Measurements from ENCODE around the gene NCSTN.

The NCSTN gene

DNA sequence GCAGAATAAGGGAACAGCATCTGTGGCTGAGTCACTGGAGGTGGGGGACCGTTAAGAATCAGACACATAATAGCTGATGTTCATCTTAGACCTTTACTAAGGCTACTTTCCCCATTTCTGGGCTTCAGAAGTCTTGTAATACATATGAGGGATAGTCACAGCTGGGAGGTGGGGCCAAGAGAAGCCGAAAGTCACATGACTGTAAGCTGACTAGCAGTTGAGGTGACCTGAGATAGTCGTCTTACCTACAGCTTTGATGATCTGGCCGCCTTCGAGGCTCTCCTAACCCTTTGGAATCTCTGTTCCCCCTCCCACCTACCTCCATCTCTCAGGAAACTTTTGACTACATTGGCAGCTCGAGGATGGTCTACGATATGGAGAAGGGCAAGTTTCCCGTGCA, 9.4 kb downstream of the NCSTN start:
- DNase-seq (ENCODE audit: low read depth): no peak

DNA sequence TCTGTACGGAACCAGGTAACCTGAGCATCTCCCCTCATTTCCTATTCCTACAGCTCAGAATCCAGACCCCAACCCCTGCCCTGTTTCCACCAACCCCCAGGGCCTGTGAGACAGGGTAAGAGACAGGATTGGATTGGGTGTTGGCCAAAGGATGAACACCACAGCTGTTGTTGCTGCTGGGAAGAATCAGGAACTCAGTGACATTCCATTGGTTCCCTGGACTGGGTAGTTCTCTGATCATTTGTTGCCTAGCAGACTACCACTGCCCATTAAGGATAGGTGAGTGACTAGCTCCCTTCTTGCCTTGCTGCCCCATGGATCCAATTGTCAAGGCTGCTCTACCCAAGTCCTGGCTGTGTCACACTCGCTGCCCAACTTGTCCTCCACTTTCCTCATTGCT, 10.0 kb downstream of the NCSTN start:
- no peak for DNase-seq (ENCODE audit: low read depth)

DNA sequence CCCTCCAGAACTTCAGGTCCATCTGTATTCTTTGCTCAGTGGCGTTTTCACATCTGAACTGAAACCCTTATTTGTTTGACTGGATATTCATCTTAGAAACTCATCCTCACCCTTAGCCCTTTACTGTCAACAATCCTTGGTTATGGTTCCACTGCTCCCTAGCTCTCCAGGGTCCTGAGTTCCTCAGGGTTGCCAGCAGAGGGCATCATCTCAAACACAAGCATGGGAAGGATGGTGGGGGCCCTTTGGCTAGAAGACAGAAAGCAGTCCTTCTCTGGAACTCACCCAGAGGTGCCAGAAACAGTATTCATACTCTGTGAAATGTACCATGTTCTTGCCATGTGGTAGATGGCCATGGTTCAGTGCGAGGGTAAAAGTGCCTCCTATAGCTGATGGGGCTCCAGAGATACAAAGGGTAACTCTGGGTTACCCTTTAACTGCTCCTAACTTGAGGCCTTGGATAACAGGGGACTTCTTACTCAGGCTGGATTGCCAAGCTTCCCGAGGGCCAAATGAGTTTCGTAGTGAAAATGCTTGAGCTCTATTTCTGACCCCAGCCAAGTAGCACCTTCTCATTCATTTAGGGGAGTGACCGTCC, 11.3 kb downstream of the NCSTN start:
- DNase-seq (ENCODE audit: low read depth): no peak

DNA sequence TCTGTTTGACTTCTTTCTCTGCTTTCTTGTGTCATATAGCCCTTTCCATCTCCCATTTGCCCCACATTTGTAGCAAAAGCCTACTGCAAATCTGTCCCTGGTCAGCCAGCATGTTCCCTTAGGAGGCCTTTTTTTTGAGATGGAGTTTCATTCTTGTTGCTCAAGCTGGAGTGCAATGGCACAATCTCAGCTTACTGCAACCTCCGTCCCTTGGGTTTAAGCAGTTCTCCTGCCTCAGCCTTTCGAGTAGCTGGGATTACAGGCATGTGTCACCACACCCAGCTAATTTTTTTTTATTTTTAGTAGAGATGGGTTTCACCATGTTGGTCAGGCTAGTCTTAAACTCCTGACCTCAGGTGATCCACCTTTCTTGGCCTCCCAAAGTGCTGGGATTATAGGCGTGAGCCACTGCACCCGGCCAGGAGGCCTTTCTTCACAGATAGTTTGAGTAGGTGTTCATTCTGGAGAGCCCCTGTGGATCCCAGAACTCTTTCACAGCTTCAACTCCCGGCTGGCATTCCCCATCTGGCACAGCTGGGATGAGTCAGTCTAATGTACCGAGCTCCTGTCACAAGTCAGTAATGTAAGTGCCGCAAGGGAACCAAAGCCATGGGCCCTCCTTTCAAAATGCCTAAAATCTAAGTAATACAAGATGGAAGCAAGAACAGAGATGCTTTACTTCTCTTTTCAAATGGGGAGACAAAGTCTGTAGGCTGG, 14.3 kb downstream of the NCSTN start:
- DNase-seq (ENCODE audit: low read depth): no peak

DNA sequence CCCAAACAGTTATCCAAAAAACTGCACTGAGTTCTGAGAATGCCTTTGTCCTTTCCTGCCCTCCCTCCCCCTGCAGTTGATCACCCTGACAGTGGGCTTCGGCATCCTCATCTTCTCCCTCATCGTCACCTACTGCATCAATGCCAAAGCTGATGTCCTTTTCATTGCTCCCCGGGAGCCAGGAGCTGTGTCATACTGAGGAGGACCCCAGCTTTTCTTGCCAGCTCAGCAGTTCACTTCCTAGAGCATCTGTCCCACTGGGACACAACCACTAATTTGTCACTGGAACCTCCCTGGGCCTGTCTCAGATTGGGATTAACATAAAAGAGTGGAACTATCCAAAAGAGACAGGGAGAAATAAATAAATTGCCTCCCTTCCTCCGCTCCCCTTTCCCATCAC, 14.9 kb downstream of the NCSTN start:
- DNase-seq (ENCODE audit: low read depth): no peak

DNA sequence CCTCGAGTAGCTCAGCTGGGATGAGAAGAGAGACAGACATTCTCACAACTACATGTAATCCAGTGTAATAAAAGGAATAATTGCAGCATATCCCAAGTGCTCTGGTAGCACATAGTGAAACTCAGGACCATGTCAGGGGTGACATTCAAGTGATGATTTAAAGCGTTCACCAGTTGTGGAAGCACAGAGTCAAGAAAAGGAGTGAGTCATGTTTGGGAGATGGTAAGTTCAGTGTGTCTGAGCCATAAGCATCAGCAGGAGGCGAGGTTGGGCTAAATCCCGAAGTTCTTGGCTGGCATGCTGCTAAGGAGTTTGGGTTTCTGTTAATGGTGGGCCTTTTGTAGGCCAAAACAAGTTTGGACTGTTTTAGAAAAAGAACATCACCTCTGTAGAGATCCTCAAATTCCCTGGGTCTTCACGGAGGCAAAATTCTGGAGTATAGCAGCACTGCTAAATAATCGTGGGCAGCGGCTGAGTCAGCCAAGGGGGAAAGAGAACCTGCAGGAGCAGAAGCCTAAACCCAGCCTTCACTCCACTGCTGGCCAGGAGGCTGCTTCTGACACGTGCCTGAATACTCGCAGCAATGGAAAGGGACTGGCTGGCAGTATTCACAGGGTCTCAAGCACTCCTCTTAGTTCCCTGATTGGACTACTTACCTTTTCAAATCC, 16.5 kb downstream of the NCSTN start:
- DNase-seq (ENCODE audit: low read depth): no peak

DNA sequence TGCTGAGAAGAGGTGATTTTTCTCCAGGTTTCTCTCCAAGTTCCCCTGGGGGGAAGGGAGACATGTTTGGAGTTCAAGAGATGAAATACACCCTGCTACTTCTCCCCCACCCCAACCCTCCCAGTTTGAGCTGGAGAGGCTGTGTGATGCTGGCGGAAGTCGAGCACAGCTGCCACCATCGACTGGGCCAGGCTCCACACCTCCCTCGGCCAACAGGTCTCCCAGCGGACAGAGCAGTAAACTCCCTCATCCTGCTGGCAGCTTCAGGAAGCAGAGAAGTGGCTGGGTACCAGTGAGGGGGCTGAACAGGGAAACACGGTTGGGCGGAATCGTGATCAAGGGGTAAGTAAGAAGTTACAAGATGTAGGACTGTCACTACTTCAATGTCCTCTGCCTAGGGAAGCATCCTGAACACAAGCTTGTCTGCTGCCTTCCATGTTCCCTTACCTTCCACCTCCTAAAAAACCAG, 17.1 kb downstream of the NCSTN start:
- no peak for DNase-seq (ENCODE audit: low read depth)

DNA sequence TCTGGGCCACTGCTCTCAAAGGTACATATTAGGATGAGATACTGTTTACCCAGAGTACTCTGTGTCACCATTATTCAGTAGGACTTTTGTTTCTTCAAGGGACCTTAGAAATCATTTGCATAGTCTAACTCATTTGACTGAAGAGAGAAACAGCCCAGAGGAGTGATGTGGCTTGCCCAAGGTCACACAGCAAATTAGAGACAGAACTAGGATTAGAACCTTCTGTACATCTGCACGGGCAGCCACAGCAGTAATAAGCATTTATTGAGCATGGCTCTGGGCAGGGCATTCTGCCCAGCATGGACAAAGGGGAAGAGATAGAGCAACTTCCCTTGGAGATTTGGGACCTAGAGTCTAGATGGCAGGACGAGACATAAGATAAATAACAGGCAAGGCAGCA, 18.0 kb downstream of the NCSTN start:
- no peak for DNase-seq (ENCODE audit: low read depth)

DNA sequence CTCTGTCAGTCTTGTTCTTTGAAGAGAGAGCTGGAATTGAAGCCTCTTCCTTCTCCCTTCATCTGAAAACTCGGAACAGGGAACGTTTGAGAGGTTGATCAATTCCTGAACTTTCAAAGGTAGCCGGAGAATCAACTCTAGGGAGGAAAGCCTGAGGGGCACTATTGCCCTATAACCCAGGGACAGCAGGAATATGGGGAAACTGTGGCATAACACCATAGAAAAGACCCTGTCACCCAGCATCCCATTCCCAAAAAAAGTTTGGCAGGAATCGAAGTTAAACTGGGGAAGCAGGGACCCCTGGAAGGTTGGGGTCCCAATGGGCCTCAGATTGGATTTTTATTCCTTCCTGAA, 18.6 kb downstream of the NCSTN start:
- no peak for DNase-seq (ENCODE audit: low read depth)

DNA sequence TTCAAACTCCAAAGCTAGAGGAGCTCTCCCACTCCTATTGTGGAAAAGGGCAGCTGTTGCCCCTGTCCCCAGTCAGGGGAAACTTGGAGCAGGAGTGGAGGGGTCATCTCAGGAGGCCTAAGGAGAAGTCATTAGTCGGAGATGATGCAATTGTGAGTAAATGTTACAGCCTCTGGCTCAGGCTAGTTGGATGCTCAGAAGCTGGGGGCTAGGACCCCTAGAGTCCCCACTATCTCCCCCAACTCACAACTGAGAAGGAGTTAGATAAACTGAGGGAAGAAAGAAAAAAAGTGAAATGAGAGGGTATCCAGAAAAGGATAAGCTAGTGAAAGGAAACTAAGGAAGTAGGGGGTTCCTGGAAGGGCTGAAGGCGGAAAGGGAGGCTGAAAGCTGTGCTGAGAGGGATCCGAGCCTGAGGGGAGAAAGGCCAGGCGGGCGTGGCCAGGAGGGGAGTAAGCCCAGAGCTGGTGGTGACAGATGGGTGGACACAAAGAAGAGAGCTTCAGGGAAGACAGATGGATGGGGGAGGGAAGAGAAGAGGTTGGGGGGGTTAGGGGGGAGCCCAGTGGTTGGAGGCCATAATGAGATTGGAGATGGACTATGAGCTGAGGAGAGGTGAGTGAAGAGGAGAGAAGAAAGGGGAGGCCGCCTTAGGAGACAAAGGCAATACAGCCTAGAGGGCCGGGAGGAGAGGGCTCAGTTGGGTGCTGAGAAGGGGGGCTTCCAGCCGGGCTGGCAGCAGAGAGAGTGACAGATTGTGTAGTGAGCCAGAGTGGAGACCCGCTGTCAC, 19.2 kb downstream of the NCSTN start:
- DNase-seq (ENCODE audit: low read depth): no peak

DNA sequence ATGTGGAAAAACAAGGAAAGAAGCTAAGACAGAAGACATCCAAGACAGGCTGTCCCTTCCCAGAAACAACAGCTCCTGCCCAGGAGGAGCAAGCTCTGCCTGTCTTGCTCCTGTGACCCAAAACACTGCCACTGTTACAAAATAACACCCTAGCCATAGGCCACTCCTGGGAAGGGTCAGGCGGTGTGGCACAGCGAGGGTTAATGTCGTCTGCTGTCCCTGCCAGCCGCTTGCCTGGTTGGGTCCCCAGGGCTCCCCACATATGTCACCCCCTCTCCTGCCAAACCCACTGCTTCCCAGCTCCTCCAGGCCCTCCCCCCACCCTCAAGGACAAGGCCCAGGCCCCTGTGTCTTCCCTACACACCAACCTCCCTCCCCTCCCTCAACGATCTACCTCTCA, 19.8 kb downstream of the NCSTN start:
- DNase-seq (ENCODE audit: low read depth): no peak

DNA sequence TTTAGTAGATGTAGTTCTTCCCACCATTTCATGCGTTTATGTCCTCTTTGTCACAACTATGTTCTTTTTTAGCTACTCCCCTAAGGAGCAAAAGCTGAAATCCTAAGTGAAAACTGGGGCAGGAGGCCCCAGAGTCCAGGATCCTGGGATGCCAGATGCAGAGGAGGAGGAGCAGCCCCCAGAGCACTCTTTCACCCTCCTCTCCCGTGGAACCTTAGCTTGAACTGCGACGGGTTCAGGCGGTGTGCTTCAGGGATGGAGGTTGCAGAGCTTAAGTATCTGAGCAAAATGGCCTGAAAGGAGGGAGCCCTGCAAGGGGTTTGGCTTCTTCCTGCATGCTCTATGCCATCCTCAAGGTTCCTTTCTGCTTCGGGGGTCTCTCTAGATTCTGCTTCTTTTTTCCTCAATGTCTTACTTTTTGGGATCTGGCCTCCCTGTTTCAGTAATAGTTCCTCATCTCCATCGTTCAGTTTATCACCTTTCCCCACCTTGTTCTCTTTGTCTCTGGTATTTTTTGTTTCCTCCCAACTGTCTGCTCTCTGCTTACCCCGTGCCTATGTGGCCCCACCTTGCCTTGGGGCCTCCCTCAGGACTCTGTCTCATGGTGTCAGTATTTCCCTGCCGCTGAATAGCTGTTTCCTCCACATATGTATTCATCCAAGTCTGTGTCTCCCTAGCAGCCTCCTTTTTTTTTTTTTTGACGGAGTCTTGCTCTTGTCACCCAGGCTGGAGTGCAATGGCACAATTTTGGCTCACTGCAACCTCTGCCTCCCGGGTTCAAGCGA, 21.0 kb downstream of the NCSTN start:
- no peak for DNase-seq (ENCODE audit: low read depth)

DNA sequence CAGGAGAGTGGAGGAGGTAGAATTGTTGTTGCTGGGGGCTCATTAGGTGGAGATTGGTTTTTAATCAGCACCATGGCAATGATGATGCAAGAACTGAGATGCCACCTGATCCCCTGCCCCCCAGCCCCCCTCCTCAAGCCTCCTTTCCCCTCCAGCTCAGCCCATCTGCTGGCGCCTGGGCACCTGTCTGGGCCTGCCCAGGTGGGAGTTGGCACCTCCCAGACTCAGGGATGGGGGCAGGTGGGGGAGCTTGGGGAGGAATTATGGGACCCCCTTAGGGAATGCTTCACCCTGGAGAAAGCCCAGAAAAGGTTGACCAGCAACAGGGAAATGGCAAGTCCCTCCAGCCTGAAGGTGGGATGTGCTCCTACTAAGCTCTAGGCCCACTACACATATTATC, 22.1 kb downstream of the NCSTN start:
- no peak for DNase-seq (ENCODE audit: low read depth)

DNA sequence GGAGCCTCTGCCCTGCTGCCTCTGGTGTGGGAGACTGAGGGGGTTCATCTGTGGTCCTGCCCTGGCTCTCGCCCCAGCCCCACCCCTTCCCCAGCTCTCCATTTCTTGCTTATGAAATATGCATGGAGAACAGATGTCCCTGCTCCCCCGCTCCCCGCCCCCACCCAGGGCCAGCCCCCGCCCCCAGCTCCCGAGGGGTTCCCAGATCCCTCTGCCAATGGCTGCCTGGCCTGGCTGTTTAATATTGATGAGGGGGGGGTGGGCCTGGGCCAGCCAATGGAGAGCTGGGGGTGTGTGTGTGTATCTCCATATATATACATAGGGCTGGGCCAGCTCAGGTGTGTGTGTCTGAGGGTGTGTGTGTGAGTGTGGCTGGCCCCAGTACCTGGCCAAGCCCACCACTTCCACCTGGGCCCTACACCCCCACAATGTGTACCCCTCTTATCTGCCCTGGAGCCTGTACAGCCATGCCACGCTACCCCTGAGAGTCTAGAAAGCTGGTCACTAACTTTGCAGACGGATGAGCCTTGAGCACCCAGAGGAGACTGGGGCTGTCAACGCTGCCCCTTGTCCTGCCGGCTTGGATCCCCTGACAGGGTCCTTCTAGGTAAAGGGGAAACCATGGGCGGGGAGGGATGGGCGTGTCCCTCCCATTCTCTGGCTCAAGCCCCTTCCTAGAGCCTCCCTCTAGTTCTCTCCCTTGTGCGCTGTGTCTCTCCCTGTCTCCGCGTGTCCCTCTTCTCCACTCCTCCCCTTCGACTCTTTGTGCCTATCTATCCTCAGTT, 23.7 kb downstream of the NCSTN start, which contains the start of gene NHLH1:
NHLH1 (plus strand) TSS at position 341 of the 785 bp plus-strand sequence. CDS start 3,661 bp downstream, outside the sequence.
- no peak for DNase-seq (ENCODE audit: low read depth)

DNA sequence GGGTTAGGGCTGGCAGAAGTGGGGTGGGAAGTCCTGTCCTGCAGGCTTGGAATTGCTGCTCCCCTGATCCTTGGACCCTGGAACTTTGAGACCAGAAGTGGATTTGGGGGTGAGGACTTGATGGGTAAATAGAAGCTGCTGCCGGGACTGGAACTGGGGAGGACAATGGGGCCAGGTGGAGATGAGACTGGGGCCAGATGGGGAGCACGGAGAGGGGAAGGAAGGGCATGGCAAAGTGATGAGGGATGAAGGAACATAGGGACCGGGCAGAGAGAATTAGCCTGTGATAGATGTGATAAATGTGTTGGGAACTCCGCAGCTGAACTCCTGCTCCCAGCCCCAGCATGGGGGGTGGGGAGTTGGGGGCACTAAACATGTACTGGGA, 24.3 kb downstream of the NCSTN start:
- DNase-seq (ENCODE audit: low read depth): no peak

DNA sequence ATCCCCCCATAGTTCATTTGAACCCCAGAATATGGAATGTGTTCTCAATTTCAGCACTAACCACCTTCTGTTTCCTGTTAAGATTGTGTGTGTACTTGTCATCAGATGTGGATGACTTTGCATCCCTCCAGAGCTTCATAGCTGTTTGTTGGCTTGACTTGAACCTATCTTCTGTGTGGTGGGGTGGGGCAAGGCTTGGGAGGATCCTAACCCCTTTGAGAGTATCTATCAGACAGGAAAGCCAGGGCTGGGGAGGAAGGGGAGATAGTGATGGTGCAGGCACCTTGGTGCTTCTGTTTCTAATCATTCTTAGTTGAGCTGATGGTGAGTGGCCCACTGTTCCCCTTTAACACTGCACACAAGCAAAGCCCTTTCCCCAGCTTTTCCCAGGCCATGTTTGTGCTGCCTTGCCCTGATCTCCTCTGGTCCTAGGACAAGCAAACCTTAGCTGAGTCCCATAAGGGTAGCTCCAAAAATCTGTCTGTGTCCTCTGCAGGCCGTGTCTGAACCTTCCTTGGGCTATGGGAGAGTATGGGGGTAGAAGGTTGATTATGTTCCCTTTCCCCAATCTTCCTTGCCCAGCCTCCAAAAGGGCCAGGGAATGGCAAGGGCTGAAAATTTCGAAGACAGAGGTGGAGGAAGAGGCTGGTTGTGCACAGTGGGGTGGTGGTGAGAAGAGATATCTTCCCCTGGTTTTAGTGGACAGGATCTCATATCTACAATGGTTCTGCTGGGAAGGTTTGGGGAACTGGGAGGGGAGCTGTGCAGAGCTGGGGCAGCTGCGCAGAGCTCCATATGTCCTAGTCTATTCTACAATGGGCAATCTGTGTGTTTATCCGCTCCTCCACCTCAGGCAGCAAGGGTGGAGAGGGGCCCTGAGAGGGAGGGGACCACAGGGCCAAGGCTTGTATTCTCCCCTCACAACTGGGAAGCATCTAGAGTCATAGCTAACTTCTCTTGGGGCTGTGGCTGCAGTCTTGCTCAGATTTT, 25.0 kb downstream of the NCSTN start:
- DNase-seq (ENCODE audit: low read depth): no peak

DNA sequence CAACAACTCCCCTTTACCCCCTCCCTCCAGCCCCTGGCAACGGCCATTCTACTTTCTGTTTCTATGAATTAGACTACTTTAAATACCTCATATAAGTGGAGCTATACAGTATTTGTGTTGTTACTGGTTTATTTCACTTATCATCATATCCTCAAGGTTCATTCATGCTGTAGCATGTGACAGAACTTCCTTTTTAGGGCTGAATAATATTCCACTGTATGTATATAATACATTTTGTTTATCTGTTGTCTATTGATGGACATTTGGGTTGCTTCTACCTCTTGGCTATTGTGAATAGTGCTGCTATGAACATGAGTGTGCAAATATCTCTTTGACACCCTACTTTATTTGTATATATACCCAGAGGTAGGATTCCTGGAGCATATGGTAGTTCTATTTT, 25.9 kb downstream of the NCSTN start:
- no peak for DNase-seq (ENCODE audit: low read depth)

DNA sequence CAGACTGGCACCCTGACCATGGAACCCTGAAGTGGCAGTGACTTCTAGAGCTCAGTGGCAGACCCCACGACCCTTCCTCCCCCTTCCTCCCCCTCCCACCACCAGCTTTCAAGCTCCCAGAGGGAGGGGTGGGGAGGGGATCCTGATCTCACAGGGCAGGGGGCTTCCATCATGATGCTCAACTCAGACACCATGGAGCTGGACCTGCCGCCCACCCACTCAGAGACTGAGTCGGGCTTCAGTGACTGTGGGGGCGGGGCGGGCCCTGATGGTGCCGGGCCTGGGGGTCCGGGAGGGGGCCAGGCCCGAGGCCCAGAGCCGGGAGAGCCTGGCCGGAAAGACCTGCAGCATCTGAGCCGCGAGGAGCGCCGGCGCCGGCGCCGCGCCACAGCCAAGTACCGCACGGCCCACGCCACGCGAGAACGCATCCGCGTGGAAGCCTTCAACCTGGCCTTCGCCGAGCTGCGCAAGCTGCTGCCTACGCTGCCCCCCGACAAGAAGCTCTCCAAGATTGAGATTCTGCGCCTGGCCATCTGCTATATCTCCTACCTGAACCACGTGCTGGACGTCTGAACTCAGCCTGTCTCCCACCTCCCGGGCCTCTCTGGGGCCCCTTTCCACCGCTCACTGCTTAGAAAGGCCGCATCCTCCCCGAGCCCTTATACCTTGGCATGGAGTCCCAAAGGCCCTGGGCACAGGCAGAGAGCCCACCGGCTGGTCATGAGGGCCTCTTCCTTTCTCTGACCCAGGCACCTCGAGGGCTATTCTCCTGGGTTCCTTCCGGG, 27.6 kb downstream of the NCSTN start:
- no peak for DNase-seq (ENCODE audit: low read depth)

DNA sequence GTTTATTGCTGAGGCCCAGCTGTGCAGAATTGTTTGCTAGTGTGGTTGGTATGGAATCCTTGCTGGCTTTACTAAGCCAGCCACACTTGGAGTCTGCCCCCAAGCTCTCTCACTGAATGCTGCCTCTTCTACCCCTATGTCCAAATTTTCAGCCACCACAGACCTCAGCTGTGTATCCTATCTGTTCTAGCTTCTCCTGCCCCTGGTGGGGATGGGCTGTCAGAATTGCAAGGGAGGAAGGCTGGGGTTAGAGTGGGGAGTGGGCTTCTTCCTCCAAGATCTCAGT, 28.1 kb downstream of the NCSTN start:
- DNase-seq (ENCODE audit: low read depth): no peak

All from stimulated activated CD8-positive, alpha-beta memory T cell treated with anti-CD3 and anti-CD28 coated beads, Interleukin-7, amount 100 ng/mL, for 24 hours (primary cell).